Heart left ventricle (tissue), 16 donors: ENCODE results near the gene PLAC8L1. TPM values are rescaled to one million over a fixed set of nuclear protein-coding genes. Genes with fewer than 3 reads are reported as not detected.

Experiments
- ATAC-seq, 4 donors: fragments of 200-7000 bp; cut with Tn5 transposase; one replicate each; pipeline ENCODE4 v1.9.1; 2020 to 2022; ENCODE audit warnings: moderate library complexity in 4 of 4, mild to moderate bottlenecking in 3 of 4, moderate number of reproducible peaks in 1 of 4
- DNase-seq, 5 donors: peaks; one replicate each; pipeline ENCODE4 v3.0.0-alpha.2; 2020
- H3K27ac ChIP-seq, 12 donors: fragments of 200-600 bp; sonication (generic) in 4 of 12; one replicate each; pipeline versions ENCODE4 v1.5.0 to v1.8.0; 2016 to 2022; ENCODE audit warnings: mild to moderate bottlenecking in 2 of 12
- H3K27me3 ChIP-seq, 9 donors: fragments of 200-600 bp; sonication (generic) in 2 of 9; one replicate each; pipeline versions ENCODE4 v1.5.1 to v1.8.0; 2016 to 2022; ENCODE audit warnings: mild to moderate bottlenecking in 3 of 9
- H3K36me3 ChIP-seq, 9 donors: fragments of 200-600 bp; sonication (generic) in 2 of 9; one replicate each; pipeline versions ENCODE4 v1.5.0 to v1.8.0; 2018 to 2022; ENCODE audit warnings: mild to moderate bottlenecking in 2 of 9
- H3K4me1 ChIP-seq, 12 donors: fragments of 200-600 bp; sonication (generic) in 4 of 12; one replicate each; pipeline versions ENCODE4 v1.5.0 to v1.8.0; 2016 to 2022; ENCODE audit warnings: mild to moderate bottlenecking in 3 of 12
- H3K4me3 ChIP-seq, 12 donors: fragments of 200-600 bp; sonication (generic) in 4 of 12; one replicate each; pipeline versions ENCODE4 v1.5.0 to v1.8.0; 2017 to 2022; ENCODE audit warnings: mild to moderate bottlenecking in 9 of 12, moderate library complexity in 4 of 12
- H3K9me3 ChIP-seq, 12 donors: fragments of 200-600 bp; sonication (generic) in 4 of 12; one replicate each; pipeline versions ENCODE4 v1.5.0 to v1.8.0; 2016 to 2022; ENCODE audit warnings: mild to moderate bottlenecking in 1 of 12
- POLR2A ChIP-seq, 2 donors: fragments of 450-650 bp; IDR thresholded peaks; one replicate each; pipeline ENCODE4 v1.6.1; 2017; ENCODE audit warnings: antibody characterized with exemption in 2 of 2, mild to moderate bottlenecking in 2 of 2, moderate library complexity in 2 of 2
- WGBS, 4 donors: extraction: QIAGEN DNeasy Blood & Tissue Kit in 2 of 4; methylation state at CpG; one replicate each; pipeline versions ENCODE4 v1.1.5 to v1.1.7; 2013 to 2018; 5-methylcytosine and 5-hydroxymethylcytosine counted together
- intact Hi-C, 10 donors: fragments of 100-400 bp; cut with DNase I; formaldehyde crosslinking; loops; one replicate each; pipeline versions ENCODE4 v1.11.1 to v1.14.2; 2022
- polyA plus RNA-seq, 2 donors: library from polyadenylated mRNA; stranded (reverse); fragments of 200-250 nt; gene quantifications; one replicate each; pipeline ENCODE4 v1.2.3, GENCODE V29; 2013
- total RNA-seq, 9 donors: library from RNA; depleted of rRNA in 2 of 9; stranded (reverse); fragments of >200 nt in 2 of 9; fragmentation: NEBNext Ultra II Directional in 3 of 9; extraction: Animal tissue kit (Norgen Biotek cat#: 25700) in 3 of 9; gene quantifications; one replicate each; pipeline versions ENCODE4 v1.1.0 to v1.2.4, GENCODE V29; 2016 to 2023
- TF ChIP-seq, protein P1 (sequence below), 12 donors: fragments of 200-600 bp; sonication (generic) in 4 of 12; IDR thresholded peaks; one replicate each; pipeline versions ENCODE4 v1.5.0 to v1.8.0; 2018 to 2022; ENCODE audit warnings: antibody characterized with exemption in 12 of 12, mild to moderate bottlenecking in 5 of 12
- donor health status: ischemic (EF 13 %, LVEDD 7.1; RV severe dilation, severe dysfunction).
- donor health status: healthy with polysubstance abuse.
- donor health status: DM: no; HTN: yes; CAD: no.
- donor health status: DM: no; HTN: no; CAD: no.
- donor health status: ischemic (EF 25% LVEDD 6.9; RV normal size, moderate dysfunction).
- donor health status: ischemic (EF 25% LVEDD 5.7; RV mildly dilated, moderate dysfunction).
- donor health status: healthy.
- donor health status: DM: yes; HTN: yes; CAD: no.
- donor health status: ischemic (EF 35%, LVEDD 5.7; RV mildly dilated, moderate dysfunction).
- donor health status: nonischemic (EF 11% LVEDD 7.7; RV severe dilation, severe dysfunction).
- donor health status: DM: yes; HTN: yes; CAD: no.
- donor health status: PGD.
- donor health status: ischemic (EF 29% LVEDD 5.4; RV normal size, mild dysfunction).
- donor health status: nonischemic (EF 23%, LVEDD 6.1; RV moderate dilation, normal function).

PLAC8L1 gene
- total and polyA plus RNA-seq, 11 donors, result 0.59 TPM; not detected in 10

DNA sequence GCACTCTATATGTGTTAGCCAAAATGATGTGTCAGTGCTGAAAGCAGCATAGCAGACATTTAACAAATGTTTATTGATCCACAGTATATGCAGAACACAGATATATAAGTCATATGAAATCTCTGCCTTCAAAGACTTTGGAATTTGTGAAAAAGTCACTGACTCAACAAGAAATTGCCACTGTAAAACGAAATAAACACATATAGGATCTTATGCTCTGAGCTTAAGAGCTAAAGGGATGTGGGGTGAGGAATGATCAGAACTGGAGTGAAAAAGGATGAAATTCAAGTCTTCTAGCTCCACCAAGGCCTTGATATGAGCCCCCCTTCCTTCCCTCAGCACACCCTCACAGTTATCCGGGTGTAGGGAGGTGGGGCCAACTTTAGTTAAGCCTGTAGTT lies 49.9 kb downstream of the PLAC8L1 start:
- DNase-seq (no peak), ATAC-seq (no peak)
- WGBS, 4 donors, result 69 to 83% (median 81%) methylated on average over 2 of the region's 2 CpGs
- no peaks in the 10 kb centered on the region for H3K27me3 ChIP-seq
- no peaks in the 10 kb centered on the region for H3K36me3 ChIP-seq
- H3K27ac ChIP-seq, result no peak overlapping the region
- no peak for TF ChIP-seq POLR2A (IDR thresholded peaks at IDR 0.05)
- TF ChIP-seq, protein P1, sequence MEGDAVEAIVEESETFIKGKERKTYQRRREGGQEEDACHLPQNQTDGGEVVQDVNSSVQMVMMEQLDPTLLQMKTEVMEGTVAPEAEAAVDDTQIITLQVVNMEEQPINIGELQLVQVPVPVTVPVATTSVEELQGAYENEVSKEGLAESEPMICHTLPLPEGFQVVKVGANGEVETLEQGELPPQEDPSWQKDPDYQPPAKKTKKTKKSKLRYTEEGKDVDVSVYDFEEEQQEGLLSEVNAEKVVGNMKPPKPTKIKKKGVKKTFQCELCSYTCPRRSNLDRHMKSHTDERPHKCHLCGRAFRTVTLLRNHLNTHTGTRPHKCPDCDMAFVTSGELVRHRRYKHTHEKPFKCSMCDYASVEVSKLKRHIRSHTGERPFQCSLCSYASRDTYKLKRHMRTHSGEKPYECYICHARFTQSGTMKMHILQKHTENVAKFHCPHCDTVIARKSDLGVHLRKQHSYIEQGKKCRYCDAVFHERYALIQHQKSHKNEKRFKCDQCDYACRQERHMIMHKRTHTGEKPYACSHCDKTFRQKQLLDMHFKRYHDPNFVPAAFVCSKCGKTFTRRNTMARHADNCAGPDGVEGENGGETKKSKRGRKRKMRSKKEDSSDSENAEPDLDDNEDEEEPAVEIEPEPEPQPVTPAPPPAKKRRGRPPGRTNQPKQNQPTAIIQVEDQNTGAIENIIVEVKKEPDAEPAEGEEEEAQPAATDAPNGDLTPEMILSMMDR (IDR thresholded peaks at IDR 0.05), result no peak
- H3K4me1 ChIP-seq, result peaks cover 0 to 12% (median 0%) of the 10 kb centered on the region in 12 donors
- H3K9me3 ChIP-seq, result no peaks in the 10 kb centered on the region
- no peak overlapping the region for H3K4me3 ChIP-seq
- intact Hi-C loops, result loop anchor here in 3 of 10 donors (10.0 kb wide), 3 partner anchors 69 to 1851 kb away; partner anchors contain the start of gene PRELID2 (in 2 of the 3)

DNA sequence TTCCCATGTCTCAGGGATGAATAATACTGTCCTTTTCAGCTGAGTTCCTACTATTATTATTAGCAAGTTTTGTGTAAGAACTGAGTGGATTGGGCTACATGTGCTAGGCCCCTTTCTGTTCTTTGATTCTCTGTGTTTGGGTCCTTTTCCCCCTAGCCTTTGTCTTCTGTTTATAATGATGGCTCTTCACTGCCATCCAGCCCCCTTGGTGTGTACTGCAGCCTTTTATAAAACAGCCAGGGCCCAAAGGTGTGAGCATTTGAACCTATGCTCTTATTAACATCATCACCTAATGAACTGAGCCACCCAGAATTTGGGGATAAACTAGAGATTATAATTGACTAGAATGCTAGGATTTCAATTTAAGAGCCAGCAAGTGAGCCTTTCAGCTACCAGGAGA lies 52.6 kb downstream of the PLAC8L1 start:
- intact Hi-C loops, result loop anchor here in 5 of 10 donors (5.0 to 10.0 kb wide), 7 partner anchors 72 to 1848 kb away; partner anchors contain the start of genes PRELID2 (in 2 of the 5) and SH3RF2 (in 1 of the 5)
- no peak for ATAC-seq

DNA sequence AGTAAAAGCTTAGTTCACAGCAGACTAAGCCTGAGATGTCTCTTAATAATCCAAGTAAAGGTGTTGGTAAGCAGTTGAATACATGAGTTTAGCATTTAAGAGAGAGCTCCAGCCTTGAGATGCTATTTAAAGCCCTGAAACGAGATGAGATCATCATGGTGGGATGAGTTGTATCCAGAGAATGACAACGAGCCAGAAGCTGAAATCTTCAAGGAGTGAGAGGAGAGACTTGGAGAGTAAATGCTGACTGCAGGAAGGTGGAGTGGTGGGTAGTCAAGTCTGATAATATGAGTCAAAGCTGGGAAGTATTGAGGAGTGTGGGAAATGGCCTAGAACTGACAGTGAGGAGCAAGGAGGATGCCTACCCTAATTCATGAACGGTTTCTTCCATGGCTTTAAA lies 53.7 kb downstream of the PLAC8L1 start:
- H3K4me1 ChIP-seq, result peaks cover 0 to 7% (median 0%) of the 10 kb centered on the region in 12 donors
- ATAC-seq, result no peak
- no peaks in the 10 kb centered on the region for H3K36me3 ChIP-seq
- WGBS, 4 donors, result 39 to 58% (median 48%) methylated on average over 3 of the region's 3 CpGs
- H3K9me3 ChIP-seq, result no peaks in the 10 kb centered on the region
- H3K4me3 ChIP-seq, result no peak overlapping the region
- no peak overlapping the region for H3K27ac ChIP-seq
- DNase-seq, result no peak
- no peaks in the 10 kb centered on the region for H3K27me3 ChIP-seq
- intact Hi-C loops, result loop anchor here in 5 of 10 donors (5.0 to 10.0 kb wide), 7 partner anchors 73 to 1847 kb away; partner anchors contain the start of genes PRELID2 (in 2 of the 5) and SH3RF2 (in 1 of the 5)
- TF ChIP-seq, protein P1 (IDR thresholded peaks at IDR 0.05), result no peak

More for the DNA sequence above, 52.6 kb downstream of the PLAC8L1 start:
- no peak for TF ChIP-seq POLR2A (IDR thresholded peaks at IDR 0.05)
- TF ChIP-seq, protein P1 (IDR thresholded peaks at IDR 0.05), result peak in 4 of 12 donors; percentile 23 to 26 (median 26)
- Histone ChIP-seq H3K27me3 (no peaks in the 10 kb centered on the region), H3K4me3 (no peak overlapping the region), H3K4me1 (peaks cover 0 to 5% (median 0%) of the 10 kb centered on the region in 12 donors), H3K36me3 (no peaks in the 10 kb centered on the region), H3K27ac (no peak overlapping the region), H3K9me3 (no peaks in the 10 kb centered on the region)
- no peak for DNase-seq

DNA sequence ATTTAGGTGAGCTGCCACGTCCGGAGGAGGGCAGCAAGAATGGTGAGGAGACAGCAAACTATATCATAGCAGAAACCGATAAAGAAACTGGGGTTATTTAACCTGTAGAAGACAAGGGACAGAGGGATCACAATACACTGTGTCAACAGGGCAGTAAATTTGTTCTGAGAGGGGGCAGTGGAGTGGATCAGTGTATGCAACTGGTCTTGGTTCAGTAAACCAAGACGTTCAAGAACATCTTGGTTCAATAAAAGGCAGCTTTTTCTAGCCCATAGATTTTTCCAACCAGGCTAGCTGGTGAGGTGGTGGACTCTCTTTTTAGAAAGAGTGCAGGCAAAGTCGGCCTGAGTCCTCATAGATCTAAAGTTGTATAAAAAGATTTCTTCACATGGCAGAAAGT lies 55.3 kb downstream of the PLAC8L1 start:
- Histone ChIP-seq H3K4me1 (peaks cover 0 to 7% (median 0%) of the 10 kb centered on the region in 12 donors), H3K4me3 (no peak overlapping the region), H3K9me3 (no peaks in the 10 kb centered on the region), H3K36me3 (no peaks in the 10 kb centered on the region), H3K27me3 (no peaks in the 10 kb centered on the region), H3K27ac (no peak overlapping the region)
- no peak for ATAC-seq
- 80 to 88% (median 84%) methylated on average over 5 of the region's 5 CpGs for WGBS, 4 donors
- DNase-seq, result no peak
- TF ChIP-seq POLR2A (IDR thresholded peaks at IDR 0.05), result no peak
- TF ChIP-seq, protein P1 (IDR thresholded peaks at IDR 0.05), result no peak
- intact Hi-C loops, result loop anchor here in 5 of 10 donors (5.0 to 10.0 kb wide), 7 partner anchors 75 to 1845 kb away; partner anchors contain the start of genes PRELID2 (in 2 of the 5) and SH3RF2 (in 1 of the 5)
